Superior temporal gyrus (tissue), 1 donor: ENCODE data around the gene OBSCN.
A peak's percentile ranks its signal among the peaks of the same experiment; 100 is the strongest.

Experiments used
- DNase-seq: peaks from one replicate; pipeline ENCODE4 v3.0.0-alpha.2; 2016; ENCODE audit errors: extremely low spot score

Gene OBSCN

DNA sequence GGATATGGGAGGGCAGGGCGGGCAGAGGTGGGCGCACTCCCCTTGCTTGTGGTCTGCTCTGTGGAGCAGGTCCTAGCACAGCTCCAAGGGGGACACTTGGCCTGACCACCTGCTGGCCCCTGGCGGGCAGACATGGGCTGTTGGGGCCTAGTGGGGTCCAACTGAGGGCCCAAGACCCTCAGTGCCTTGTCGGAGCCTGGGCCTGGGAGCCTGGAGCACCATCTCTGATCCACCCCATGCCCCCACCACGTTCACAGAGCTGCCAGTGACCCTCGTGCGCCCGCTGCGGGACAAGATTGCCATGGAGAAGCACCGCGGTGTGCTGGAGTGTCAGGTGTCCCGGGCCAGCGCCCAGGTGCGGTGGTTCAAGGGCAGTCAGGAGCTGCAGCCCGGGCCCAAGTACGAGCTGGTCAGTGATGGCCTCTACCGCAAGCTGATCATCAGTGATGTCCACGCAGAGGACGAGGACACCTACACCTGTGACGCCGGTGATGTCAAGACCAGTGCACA is 70.6 kb downstream of the OBSCN start:
- DNase-seq, result no peak

DNA sequence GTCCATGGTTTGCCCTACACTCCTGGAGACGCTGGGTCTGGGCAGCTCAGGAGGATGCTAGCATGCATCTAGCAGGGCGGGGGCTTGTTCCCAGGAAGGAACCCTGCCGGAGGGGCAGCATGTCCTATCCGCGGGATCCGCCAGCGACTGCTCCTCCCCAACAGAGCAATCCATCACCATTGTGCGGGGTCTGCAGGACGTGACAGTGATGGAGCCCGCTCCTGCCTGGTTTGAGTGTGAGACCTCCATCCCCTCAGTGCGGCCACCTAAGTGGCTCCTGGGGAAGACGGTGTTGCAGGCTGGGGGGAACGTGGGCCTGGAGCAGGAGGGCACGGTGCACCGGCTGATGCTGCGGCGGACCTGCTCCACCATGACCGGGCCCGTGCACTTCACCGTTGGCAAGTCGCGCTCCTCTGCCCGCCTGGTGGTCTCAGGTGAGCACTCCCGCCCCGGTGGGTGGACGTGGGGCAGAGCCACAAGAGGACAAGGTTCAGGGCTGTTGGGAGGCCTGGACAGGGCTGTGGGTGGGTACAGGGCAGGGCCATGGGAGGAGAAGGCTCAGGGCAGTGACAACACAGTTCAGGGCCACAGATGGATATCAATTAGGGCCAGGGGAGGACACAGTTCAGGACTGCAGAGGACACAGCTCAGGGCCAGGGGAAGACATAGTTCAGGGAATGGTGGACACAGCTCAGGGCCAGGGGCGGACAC is 71.3 kb downstream of the OBSCN start:
- DNase-seq, result no peak

DNA sequence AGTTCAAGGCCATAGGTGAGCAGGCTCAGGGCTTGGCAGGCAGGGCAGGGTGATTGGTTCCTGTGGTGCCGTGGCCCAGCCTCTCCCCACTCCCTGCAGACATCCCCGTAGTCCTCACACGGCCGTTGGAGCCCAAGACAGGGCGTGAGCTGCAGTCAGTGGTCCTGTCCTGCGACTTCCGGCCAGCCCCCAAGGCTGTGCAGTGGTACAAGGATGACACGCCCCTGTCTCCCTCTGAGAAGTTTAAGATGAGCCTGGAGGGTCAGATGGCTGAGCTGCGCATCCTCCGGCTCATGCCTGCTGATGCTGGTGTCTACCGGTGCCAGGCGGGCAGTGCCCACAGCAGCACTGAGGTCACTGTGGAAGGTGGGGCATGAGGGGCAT is 71.9 kb downstream of the OBSCN start:
- DNase-seq, result no peak

DNA sequence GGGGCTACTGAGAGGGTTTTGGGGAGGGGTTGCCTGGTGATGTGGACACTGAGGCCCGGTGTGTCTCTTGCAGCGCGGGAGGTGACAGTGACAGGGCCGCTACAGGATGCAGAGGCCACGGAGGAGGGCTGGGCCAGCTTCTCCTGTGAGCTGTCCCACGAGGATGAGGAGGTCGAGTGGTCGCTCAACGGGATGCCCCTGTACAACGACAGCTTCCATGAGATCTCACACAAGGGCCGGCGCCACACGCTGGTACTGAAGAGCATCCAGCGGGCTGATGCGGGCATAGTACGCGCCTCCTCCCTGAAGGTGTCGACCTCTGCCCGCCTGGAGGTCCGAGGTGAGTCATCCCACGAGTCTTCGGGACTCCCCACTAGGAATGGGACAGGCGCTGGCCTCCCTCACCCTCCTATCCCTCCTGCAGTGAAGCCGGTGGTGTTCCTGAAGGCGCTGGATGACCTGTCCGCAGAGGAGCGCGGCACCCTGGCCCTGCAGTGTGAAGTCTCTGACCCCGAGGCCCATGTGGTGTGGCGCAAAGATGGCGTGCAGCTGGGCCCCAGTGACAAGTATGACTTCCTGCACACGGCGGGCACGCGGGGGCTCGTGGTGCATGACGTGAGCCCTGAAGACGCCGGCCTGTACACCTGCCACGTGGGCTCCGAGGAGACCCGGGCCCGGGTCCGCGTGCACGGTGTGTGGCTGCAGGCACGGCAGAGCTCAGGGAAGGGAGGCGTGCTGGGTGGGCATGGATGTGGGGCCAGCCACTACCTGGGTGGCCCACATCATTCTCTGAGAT is 72.5 kb downstream of the OBSCN start:
- no peak for DNase-seq

DNA sequence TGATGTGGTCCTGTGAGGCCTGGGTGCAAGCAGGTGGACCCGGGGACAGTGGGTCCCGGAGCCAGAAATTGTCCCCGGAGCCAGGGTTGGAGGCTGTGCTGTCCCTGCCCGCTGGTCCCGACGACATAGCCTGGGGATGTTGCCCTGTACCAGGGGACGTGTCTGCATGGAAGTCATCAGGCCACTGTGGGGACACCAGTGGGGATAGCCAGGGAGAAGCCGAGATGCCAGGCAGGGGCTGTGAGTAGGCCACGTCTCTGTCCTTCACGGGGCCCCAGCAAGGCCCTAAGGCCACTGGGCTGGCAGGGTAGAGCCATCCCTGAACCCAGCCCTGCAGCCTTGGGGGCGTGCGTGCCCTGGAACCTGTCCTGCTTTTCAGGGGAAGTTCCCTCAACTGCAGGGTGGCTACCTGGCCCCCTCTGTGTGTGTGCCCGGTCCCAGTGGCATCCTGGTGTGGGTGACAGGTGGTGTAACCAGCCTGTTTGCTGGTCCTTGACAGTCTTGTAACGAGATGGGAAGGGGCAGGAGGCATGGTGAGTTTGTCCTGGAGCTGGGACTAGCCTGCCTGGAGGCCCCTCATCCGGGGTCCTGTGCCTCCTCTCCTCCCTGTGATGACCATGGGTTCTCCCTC is 73.2 kb downstream of the OBSCN start:
- DNase-seq, result no peak

DNA sequence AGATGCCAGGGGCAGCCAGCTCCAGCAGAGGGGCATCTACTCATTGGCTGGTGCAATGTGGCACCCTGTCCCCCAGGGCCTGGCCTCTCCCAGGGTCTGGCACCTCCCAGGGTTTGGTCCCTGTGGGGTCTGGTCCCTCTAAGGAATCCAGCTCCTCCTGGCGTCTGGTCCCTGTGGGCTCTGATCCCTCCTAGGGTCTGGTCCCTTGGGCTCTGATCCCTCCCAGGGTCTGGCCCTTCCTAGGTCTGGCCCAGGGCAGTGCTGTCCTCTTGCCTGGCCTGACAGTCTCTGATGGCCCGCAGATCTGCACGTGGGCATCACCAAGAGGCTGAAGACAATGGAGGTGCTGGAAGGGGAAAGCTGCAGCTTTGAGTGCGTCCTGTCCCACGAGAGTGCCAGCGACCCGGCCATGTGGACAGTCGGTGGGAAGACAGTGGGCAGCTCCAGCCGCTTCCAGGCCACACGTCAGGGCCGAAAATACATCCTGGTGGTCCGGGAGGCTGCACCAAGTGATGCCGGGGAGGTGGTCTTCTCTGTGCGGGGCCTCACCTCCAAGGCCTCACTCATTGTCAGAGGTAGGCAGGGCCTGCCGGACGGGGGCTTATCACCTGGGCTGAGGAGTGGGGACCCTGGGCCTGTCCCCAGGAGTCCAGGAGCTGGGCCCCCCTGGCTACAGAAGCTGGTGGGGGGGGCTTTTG is 73.9 kb downstream of the OBSCN start:
- no peak for DNase-seq

DNA sequence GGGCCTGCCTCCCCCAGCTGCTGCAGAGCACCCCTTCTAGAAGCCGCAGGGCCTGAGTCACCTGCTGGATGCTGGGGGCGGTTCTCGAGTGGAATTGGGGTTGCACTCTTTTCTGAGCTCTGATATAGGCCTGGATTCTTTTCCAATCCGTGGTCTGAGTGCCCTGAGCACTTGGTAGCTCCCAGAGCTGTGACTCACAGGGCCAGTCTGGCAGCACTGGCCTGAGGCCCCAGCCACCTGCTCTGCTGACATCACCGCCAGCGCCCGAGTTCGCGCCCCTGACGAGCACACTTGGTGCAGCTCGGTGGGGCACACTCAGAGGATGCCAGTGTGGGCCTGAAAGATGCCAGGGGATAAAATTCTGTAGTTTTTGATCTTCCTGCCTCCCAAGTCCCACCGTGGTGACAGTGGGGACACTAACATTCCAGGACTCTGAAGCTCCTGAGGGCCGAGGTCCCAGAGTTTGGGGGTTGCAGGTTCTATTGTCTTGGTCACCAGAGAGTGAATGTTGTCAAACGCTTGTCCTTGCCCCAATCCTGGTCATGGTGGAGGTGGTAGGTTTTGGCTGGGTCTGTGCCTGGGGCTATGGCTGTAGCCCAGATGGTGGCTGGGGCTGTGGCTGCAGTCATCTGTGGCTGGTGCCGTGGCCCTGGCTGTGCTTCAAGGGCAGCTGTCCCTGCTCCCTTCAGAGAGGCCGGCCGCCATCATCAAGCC is 74.6 kb downstream of the OBSCN start:
- no peak for DNase-seq

DNA sequence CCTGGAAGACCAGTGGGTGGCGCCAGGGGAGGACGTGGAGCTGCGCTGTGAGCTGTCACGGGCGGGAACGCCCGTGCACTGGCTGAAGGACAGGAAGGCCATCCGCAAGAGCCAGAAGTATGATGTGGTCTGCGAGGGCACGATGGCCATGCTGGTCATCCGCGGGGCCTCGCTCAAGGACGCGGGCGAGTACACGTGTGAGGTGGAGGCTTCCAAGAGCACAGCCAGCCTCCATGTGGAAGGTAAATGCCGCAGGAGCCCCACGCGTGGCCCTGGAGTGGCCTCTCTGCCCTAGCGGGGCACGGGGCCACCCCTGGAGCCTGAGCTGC is 75.2 kb downstream of the OBSCN start:
- no peak for DNase-seq

DNA sequence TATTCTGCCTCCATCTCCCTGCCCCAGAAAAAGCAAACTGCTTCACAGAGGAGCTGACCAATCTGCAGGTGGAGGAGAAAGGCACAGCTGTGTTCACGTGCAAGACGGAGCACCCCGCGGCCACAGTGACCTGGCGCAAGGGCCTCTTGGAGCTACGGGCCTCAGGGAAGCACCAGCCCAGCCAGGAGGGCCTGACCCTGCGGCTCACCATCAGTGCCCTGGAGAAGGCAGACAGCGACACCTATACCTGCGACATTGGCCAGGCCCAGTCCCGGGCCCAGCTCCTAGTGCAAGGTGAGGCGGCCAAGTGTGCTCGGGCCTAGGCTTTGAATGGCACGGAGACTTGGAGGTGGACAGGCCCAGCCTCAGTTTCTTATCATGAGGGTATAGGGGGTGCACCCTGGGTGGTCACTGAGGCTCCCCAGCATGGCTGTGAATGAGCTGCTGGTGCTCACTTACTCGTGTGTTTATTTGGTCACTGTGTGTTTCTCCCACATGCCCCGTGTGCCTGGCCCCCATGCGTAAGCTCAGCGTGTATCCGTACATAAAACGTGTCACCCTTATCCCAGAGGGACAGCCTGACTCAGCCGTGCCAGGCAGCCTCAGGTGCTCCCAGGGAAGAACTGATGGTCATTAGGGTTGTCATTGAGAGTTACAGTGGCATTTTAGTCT is 75.8 kb downstream of the OBSCN start:
- no peak for DNase-seq

DNA sequence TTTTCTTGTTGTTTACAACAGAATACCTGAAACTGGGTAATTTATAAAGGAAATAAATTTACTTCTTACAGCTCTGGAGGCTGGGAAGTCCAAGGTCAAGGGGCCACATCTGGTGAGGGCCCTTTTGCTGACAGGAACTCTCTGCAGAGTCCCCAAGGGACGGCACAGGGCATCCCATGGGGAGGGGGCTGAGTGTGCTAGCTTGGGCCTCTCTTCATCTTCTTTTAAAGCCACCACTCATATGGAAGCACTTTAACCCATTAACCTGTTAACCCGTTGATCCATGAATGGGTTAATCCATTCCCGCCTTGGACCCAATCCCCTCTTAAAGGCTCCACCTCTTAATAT is 76.3 kb downstream of the OBSCN start:
- no peak for DNase-seq

DNA sequence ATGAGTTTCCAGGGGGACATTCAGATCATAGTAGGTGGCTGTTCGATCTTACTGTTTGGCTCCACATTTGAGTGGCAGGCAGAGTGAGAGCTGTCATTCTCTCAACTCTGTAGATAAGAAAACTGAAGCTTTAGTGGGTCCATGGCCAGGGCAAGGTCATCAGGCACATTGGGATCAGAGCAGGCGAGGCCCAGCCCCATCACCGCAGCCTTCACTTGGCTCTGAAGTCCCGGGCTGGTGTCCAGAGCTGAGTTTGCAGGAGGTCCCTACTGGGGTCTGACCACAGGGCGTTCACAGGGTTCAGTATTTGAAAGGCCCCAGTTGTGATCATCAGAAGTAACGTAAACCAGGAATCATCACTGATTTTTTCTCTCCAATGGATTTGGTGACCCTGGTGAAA is 76.7 kb downstream of the OBSCN start:
- no peak for DNase-seq

DNA sequence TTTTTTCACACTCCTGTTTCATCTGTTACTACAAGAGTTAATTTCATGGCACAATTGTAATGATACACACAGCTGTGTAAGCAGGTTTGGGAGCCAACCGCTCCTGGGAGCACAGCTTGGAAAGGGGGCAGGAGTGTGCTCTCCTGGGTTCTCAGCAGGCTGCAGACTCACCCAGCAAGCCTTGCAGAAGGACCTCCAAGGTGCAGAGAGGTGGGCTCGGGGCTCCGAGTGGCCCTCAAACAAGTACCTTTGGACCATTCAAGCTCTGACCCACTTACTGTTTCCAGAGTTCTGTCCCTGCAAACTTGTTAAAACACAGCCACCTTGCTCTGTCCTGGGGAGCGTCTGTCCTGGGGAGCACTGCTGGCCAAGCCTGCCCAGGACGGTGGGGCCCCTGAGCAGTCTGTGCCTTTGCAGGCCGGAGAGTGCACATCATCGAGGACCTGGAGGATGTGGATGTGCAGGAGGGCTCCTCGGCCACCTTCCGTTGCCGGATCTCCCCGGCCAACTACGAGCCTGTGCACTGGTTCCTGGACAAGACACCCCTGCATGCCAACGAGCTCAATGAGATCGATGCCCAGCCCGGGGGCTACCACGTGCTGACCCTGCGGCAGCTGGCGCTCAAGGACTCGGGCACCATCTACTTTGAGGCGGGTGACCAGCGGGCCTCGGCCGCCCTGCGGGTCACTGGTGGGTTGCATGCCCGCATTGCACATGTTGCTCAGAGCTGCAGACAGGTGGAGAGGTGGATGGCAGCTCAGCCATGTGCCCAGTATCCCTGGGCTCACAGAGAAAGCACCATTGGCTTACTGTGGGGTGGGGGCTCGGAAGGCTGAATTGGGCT is 78.0 kb downstream of the OBSCN start:
- DNase-seq, result peak; percentile 13

DNA sequence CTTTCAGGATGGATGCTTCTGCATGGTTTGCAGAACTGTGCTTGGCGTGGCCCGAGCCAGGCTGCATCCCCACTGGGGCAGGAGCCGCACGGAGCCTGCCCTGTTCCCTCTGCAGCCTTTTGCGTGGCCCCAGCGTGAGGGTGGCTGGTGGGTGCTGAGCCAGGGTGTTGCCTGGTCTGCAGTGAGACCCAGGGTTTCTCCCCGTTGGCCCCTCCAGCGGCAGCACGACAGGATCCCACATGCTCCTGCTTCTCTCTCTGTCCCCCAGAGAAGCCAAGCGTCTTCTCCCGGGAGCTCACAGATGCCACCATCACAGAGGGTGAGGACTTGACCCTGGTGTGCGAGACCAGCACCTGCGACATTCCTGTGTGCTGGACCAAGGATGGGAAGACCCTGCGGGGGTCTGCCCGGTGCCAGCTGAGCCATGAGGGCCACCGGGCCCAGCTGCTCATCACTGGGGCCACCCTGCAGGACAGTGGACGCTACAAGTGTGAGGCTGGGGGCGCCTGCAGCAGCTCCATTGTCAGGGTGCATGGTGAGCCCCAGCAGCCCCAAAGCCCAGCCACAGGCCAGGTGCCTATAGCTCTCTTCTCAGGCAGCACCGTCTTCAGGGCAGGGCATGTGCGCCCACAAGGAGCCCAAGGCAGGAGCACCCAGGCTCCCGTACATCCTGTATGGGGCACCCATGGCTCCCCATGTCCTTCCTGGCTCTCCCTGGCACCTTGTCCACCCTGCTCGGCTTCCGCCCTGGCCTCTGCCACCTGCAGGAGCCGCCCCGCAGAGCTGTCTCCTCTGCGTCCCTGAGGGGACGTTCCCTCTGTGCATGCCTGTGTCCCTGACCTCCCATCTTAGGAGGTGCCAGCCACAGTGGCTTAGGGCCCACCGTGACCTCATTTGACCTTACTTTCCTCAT is 78.9 kb downstream of the OBSCN start:
- DNase-seq, result no peak

DNA sequence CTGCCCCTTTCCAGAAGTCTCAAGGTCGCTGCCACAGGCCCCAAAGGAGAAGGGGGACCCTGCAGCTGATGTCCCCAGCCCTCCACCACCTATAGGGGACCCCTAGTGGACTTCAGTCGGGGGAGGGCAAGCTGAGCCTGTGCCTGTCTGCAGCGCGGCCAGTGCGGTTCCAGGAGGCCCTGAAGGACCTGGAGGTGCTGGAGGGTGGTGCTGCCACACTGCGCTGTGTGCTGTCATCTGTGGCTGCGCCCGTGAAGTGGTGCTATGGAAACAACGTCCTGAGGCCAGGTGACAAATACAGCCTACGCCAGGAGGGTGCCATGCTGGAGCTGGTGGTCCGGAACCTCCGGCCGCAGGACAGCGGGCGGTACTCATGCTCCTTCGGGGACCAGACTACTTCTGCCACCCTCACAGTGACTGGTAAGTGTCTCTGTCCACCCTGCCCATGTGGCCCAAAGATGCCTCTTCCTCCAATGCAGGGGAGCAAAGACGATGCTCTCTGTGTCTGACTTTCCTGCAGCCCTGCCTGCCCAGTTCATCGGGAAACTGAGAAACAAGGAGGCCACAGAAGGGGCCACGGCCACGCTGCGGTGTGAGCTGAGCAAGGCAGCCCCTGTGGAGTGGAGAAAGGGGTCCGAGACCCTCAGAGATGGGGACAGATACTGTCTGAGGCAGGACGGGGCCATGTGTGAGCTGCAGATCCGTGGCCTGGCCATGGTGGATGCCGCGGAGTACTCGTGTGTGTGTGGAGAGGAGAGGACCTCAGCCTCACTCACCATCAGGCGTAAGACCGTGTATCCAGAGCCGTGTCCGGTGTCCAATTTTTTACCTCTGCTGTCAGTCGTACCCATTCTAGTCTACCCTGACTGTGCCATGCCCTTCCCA is 79.9 kb downstream of the OBSCN start:
- no peak for DNase-seq

DNA sequence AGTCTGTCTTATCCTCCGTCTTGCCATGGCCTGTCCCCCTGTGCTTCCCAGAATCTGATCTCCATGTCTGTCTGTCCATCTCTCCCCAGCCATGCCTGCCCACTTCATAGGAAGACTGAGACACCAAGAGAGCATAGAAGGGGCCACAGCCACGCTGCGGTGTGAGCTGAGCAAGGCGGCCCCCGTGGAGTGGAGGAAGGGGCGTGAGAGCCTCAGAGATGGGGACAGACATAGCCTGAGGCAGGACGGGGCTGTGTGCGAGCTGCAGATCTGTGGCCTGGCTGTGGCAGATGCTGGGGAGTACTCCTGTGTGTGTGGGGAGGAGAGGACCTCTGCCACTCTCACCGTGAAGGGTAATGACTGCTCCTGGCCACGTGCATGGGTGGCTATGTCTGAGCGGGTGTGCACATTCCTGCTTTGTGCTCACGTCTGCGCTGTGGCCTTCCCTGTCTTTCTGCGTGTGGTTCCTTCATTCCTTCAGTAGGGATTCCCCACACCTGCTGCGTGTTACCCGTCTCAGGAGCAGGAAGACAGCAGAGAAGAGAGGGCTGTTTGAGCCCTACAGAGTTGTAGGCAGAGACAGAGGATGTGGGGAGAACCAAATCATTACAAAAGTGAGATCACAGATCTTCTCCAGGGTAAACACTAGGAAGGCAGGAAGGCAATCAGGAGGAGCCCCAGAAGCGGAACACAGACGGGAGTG is 80.8 kb downstream of the OBSCN start:
- DNase-seq, result no peak

DNA sequence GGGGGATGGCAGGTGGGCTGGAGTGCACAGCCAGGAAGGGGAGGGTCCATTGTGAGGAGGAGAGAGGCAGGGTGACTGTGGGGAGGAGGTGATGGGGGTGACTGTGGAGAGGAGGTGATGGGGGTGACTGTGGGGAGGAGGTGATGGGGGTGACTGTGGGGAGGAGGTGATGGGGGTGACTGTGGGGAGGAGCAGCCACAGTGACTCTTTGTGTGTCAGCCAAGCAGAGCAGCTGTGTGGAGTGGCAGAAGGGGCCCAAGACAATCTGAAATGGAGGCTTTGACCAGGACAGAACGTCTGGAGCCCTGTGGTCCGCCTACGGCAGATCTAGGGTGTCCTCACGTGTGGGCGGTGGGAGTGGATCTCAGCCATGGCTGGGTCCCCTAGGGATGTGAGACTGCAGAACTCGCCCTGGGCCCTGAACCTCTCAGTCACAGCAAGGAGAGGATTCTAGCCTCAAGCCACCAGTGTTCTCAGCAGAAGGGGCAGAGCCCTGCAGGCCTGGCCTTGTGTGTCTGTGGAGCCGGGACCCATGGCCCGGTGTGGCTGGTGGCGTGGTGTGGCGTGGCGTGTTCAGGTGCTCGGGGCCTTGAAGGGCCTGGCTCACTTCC is 81.5 kb downstream of the OBSCN start:
- DNase-seq, result no peak
